ENCODE results near the gene COMMD7.

Gene COMMD7

DNA sequence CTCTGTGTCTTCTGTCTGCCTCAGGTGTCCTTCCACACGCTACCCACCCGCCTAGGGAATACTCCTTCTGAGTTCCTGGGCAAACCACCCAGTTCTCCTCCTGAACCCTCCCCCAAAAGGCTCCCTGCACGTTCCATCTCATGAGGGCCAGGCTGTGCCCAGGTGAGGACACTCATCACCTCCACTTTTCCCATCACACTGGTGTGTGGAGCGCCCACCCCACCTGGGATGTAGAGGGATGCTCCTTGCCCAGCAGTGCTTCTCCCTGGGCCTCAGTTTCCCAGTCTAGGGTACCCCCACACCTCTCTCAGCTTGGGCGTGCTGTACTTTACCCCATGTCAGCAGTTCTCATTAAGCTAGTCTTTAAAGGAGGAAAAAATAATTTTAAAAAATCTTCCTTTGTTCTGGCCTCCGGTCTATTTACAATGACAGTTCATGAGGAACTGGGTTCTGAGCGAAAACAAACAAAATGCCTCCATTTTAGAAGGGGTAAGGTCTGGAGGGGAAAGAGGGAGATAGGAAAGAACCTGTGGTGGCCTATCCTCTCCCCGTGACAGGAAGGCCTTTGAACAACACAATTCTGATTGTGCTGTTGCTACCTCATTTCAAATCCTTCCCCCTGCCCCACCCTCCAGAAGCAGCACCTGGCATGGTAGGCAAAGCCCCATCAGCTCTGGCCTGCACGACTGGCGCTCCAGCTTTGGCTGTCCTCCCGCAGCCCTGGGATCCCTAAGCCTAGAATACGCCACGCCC is 67.9 kb downstream of the COMMD7 start:
- DNase-seq = no peak

DNA sequence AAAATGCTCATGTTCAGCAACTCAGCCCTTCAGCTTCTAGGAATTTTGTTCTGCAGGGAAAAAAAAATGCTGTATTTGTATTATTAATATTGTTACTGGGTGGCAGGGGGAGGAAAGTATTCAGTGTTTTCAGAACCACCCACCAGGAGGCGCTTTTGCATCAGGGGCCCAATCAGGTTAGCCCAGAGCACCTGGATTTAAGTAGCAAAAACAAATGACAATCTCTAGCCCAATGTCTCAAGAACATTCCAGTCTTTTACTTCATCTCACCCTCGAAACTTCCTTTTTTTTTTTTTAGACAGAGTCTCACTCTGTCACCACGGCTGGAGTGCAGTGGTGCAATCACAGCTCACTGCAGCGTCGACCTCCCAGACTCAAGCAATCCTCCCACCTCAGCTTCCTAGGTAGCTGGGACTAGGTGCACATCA is 68.9 kb downstream of the COMMD7 start:
- peak; percentile 61 for DNase-seq

GRCh38 chr20:32672982-32673851 is 70.0 kb downstream of the COMMD7 start:
- DNase-seq = no peak

- no peak for DNase-seq
Observed at GRCh38 chr20:32672394-32672981, 70.8 kb downstream of the COMMD7 start.

- no peak for DNase-seq
Observed at GRCh38 chr20:32670773-32671455, 72.4 kb downstream of the COMMD7 start.

GRCh38 chr20:32667027-32667426 is 76.2 kb downstream of the COMMD7 start:
- no peak for DNase-seq

GRCh38 chr20:32664678-32665159 is 78.5 kb downstream of the COMMD7 start:
- DNase-seq = no peak

- DNase-seq = no peak
Observed at GRCh38 chr20:32664012-32664677, 79.1 kb downstream of the COMMD7 start.

DNA sequence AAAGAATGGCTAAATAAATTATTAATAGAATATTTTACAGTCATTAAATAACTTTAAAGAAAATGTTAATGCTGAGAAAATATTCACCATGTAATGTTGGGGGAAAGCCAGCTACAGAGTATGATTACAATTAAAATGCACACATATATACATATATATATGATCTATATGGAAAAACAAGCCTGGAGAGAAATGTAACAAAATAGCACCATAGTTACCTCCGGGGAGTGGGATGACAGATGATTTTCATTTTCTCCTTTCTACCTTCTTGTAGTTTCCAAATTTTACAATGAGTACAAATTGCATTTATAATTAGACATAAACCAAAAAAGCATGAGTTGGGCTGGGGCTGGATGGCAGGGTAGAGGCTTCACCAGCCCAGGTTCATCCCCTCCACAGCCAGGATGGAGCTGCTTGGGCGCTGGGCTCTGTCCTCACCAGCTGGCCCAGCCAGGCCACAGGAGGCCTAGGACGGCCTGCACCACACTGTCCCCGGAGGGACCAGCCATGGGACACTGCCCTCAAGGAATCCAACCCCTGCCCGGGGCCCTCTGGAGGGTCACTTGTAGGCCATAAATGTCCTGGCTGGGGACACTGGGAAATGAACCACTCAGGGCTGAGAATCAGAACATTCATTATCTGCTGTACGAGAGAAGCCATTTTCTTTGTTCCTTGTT is 79.8 kb downstream of the COMMD7 start:
- no peak for DNase-seq

GRCh38 chr20:32661820-32662528 is 81.3 kb downstream of the COMMD7 start:
- DNase-seq = no peak

DNA sequence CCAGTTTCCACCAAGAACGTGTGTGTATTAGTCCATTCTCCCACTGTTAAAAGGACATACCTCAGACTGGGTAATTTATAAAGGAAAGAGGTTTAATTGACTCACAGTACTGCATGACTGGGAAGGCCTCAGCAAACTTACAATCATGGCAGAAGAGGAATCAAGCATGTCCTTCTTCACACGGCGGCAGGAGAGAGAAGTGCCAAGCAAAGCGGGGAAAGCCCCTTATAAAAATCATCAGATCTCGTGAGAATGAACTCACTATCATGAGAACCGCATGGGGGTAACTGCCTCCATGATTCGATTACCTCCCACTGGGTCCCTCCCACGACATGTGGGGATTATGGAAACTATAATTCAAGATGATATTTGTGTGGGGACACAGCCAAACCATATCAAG is 82.6 kb downstream of the COMMD7 start:
- DNase-seq = no peak

- DNase-seq = no peak
Observed at GRCh38 chr20:32656827-32657226, 86.4 kb downstream of the COMMD7 start.

- DNase-seq = no peak
Observed at GRCh38 chr20:32655903-32656512, 87.3 kb downstream of the COMMD7 start.

DNA sequence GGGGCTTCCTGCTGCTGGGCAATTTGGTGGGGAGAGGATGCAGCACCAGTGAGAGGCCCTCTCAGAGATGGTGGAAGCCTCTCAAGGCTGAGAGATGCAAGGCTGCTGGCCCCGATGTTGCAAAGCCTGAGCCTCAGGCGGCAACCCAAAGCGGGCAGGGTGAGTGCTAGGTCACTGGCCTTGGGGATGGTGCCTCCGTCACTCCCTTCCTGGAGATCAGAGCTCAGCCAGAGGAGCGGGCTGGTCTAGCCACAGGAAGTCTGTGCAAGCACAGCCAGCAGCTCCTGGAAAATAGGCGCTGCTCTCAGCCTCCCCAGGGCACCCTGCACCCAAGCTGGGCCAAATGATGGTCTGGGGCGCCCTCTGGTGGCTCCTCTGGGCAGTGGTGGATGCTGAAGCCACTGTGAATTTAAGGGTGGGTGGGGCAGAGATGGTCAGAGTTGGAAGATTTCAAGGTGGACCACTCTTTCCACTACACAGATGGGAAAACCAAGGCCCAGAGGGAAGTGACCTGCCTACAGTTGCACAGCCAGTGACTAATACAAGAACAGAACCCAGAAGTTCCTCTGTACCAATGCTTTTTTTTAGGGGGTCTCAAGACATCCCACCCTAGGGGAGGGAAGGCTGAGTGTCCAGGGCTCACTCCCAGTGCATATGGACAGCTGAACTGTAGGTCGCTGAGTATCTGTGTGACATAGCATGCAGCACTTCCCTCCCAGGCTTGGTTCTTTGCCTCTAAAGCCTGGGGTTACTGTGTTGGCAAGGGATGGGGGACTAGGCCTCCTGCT is 90.3 kb downstream of the COMMD7 start:
- peak; percentile 83 for DNase-seq
